OCI-LY7 (cell line): ENCODE results near the gene SPATA32. TPM values are rescaled to one million over a fixed set of nuclear protein-coding genes. Genes with fewer than 3 reads are reported as not detected.

Source experiments
- BruUV-seq: library from RNA; stranded (reverse); fragments of 400-500 nt; replicated peaks from 2 replicates; lab custom pipeline; 2021; lab: Mats Ljungman, UMichigan
- CTCF ChIA-PET: fragments of 300-600 bp; sonication (Branson Sonifier 250); formaldehyde crosslinking; loops from one replicate; lab custom pipeline; 2022; ENCODE audit warnings: antibody characterized with exemption; ENCODE audit not compliant: unreplicated experiment; lab: Charles Lee
- POLR2A ChIA-PET: fragments of 300-600 bp; sonication (Branson Sonifier 250); formaldehyde crosslinking; loops from one replicate; lab custom pipeline; 2022; ENCODE audit warnings: antibody characterized with exemption; lab: Charles Lee
- DNase-seq: peaks from one replicate; pipeline ENCODE4 v3.0.0-alpha.2; 2015; ENCODE audit warnings: low spot score
- H2AFZ ChIP-seq: fragments of 200-600 bp; sonication (generic), shearing (Covaris generic); 2 replicates; pipeline ENCODE4 v1.6.1; 2014; ENCODE audit warnings: mild to moderate bottlenecking, antibody characterized with exemption, low read length, moderate library complexity
- H3K27ac ChIP-seq: fragments of 200-600 bp; sonication (generic); 2 replicates; pipeline ENCODE4 v1.5.1; 2014; ENCODE audit warnings: mixed run types, low read depth, mild to moderate bottlenecking, moderate library complexity, low read length, inconsistent platforms; ENCODE audit not compliant: poor library complexity, severe bottlenecking
- H3K36me3 ChIP-seq: fragments of 200-600 bp; sonication (generic); 2 replicates; pipeline ENCODE4 v1.6.1; 2014; ENCODE audit warnings: mild to moderate bottlenecking, antibody characterized with exemption, low read length, moderate library complexity, mixed read lengths; ENCODE audit not compliant: insufficient read depth
- H3K4me1 ChIP-seq: fragments of 200-600 bp; sonication (generic); 2 replicates; pipeline ENCODE4 v1.5.1; 2014; ENCODE audit warnings: mild to moderate bottlenecking, low read length; ENCODE audit not compliant: insufficient read depth, poor library complexity, severe bottlenecking
- H3K4me2 ChIP-seq: fragments of 200-600 bp; sonication (generic); 2 replicates; pipeline ENCODE4 v1.6.1; 2014; ENCODE audit warnings: mild to moderate bottlenecking, low read length
- H3K4me3 ChIP-seq: fragments of 200-600 bp; sonication (generic); 2 replicates; pipeline ENCODE4 v1.5.1; 2014; ENCODE audit warnings: mild to moderate bottlenecking, low read depth, low read length; ENCODE audit not compliant: poor library complexity, severe bottlenecking
- H3K79me2 ChIP-seq: fragments of 200-600 bp; sonication (generic); 2 replicates; pipeline ENCODE4 v1.6.1; 2016; ENCODE audit warnings: low read depth, mild to moderate bottlenecking, low read length, moderate library complexity, mixed read lengths; ENCODE audit not compliant: insufficient read depth
- H3K9me2 ChIP-seq: fragments of 200-600 bp; sonication (generic); 2 replicates; pipeline ENCODE4 v1.6.1; 2016; ENCODE audit warnings: mild to moderate bottlenecking, low read length, mixed read lengths; ENCODE audit not compliant: insufficient read depth
- H3K9me3 ChIP-seq: fragments of 200-600 bp; sonication (generic); 2 replicates; pipeline ENCODE4 v1.6.1; 2014; ENCODE audit warnings: mild to moderate bottlenecking, mixed run types, low read length, mixed read lengths
- H4K20me1 ChIP-seq: fragments of 200-600 bp; sonication (generic); 2 replicates; pipeline ENCODE4 v1.6.1; 2014; ENCODE audit warnings: mild to moderate bottlenecking, antibody characterized with exemption, low read length, moderate library complexity, mixed read lengths; ENCODE audit not compliant: insufficient read depth
- EZH2phosphoT487 ChIP-seq: fragments of 200-600 bp; sonication (generic); IDR thresholded peaks from 2 replicates; pipeline ENCODE4 v1.6.1; 2018; ENCODE audit warnings: low read depth, borderline replicate concordance, mild to moderate bottlenecking, mixed run types, antibody characterized with exemption, low read length, moderate library complexity, mixed read lengths
- intact Hi-C: fragments of 100-400 bp; cut with micrococcal nuclease; formaldehyde crosslinking; loops from one replicate; pipeline ENCODE4 v1.10.0; 2022; ENCODE audit not compliant: unreplicated experiment
- total RNA-seq, 2 experiments: library from RNA; depleted of rRNA in 1 of 2; stranded (reverse); fragments of >200 nt in 1 of 2; shearing (Covaris generic) in 1 of 2; gene quantifications; 2 replicates each; pipeline ENCODE4 v1.2.3, GENCODE V29; 2014 to 2022
- TF ChIP-seq, protein P1 (sequence below): fragments of 200-600 bp; sonication (generic); conservative IDR thresholded peaks from 2 replicates; pipeline ENCODE4 v1.5.1; 2014; ENCODE audit warnings: mild to moderate bottlenecking, antibody characterized with exemption, low read length, moderate library complexity, mixed read lengths

The SPATA32 gene
- total RNA-seq, 2 experiments from 2014 or later, result not detected

GRCh38 chr17:45293413-45294211 is 31.7 kb upstream of the SPATA32 start:
- H3K9me2 ChIP-seq, result no peaks in the 10 kb centered on the region
- BruUV-seq, result no TSS peak
- TF ChIP-seq EZH2phosphoT487, result no peak
- TF ChIP-seq, protein P1, sequence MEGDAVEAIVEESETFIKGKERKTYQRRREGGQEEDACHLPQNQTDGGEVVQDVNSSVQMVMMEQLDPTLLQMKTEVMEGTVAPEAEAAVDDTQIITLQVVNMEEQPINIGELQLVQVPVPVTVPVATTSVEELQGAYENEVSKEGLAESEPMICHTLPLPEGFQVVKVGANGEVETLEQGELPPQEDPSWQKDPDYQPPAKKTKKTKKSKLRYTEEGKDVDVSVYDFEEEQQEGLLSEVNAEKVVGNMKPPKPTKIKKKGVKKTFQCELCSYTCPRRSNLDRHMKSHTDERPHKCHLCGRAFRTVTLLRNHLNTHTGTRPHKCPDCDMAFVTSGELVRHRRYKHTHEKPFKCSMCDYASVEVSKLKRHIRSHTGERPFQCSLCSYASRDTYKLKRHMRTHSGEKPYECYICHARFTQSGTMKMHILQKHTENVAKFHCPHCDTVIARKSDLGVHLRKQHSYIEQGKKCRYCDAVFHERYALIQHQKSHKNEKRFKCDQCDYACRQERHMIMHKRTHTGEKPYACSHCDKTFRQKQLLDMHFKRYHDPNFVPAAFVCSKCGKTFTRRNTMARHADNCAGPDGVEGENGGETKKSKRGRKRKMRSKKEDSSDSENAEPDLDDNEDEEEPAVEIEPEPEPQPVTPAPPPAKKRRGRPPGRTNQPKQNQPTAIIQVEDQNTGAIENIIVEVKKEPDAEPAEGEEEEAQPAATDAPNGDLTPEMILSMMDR, result no peak
- H3K27ac ChIP-seq, result no peak overlapping the region
- peaks cover 10% of the 10 kb centered on the region; the same call in 1 of the 2 replicates for H4K20me1 ChIP-seq
- no peak overlapping the region for H3K4me3 ChIP-seq
- ChIA-PET CTCF (no interaction called here), POLR2A (no interaction called here)
- no peaks in the 10 kb centered on the region for H3K9me3 ChIP-seq
- intact Hi-C loops, result no loop called here
- no peak overlapping the region for H2AFZ ChIP-seq
- H3K4me1 ChIP-seq, result peaks cover 42% of the 10 kb centered on the region
- peaks cover 68% of the 10 kb centered on the region; the same call in 1 of the 2 replicates for H3K36me3 ChIP-seq
- no peak for DNase-seq
- no peak overlapping the region for H3K4me2 ChIP-seq
- peaks cover 43% of the 10 kb centered on the region for H3K79me2 ChIP-seq

- POLR2A ChIA-PET, result no interaction called here
- no peak for DNase-seq
- Histone ChIP-seq H3K36me3 (peaks cover 67% of the 10 kb centered on the region; the same call in 1 of the 2 replicates), H3K9me3 (no peaks in the 10 kb centered on the region), H3K4me3 (no peak overlapping the region), H2AFZ (no peak overlapping the region), H3K27ac (no peak overlapping the region), H4K20me1 (peaks cover 10% of the 10 kb centered on the region; the same call in 1 of the 2 replicates), H3K4me1 (peaks cover 36% of the 10 kb centered on the region), H3K4me2 (no peak overlapping the region), H3K79me2 (peaks cover 35% of the 10 kb centered on the region), H3K9me2 (no peaks in the 10 kb centered on the region)
- CTCF ChIA-PET, result no interaction called here
- intact Hi-C loops, result no loop called here
- BruUV-seq, result no TSS peak
- no peak for TF ChIP-seq EZH2phosphoT487
- TF ChIP-seq, protein P1, result no peak
Observed at GRCh38 chr17:45292696-45293412, 31.0 kb upstream of the SPATA32 start.
